ENCODE data around the gene ST6GALNAC4. TPM values are rescaled to one million over a fixed set of nuclear protein-coding genes. Genes with fewer than 3 reads are reported as not detected.

Gene ST6GALNAC4
- total and polyA plus RNA-seq, 9 of the 15 experiments (the other 6 are each of a cell fraction or from before 2014, with no cell fraction given): 2.6 to 43.1 (median 15.4) TPM

GRCh38 chr9:127953768-127954505, 37.1 kb upstream of the ST6GALNAC4 start (continued):
- TF ChIP-seq BCOR (IDR thresholded peaks at IDR 0.05) (0 out of 2 replicates have a peak, but pooled peaks have one; percentile 26), ATF4 (CRISPR knock-in tag; IDR thresholded peaks at IDR 0.05) (no peak), SREBF2 (CRISPR knock-in tag; IDR thresholded peaks at IDR 0.05) (no peak), RUNX1 (IDR thresholded peaks at IDR 0.05; ENCODE audit: low read depth) (no peak), MAZ (CRISPR knock-in tag; conservative IDR thresholded peaks at IDR 0.05 in 1 of 2, IDR thresholded peaks at IDR 0.05 in 1 of 2) (no peak)
- TF ChIP-seq, protein P1, sequence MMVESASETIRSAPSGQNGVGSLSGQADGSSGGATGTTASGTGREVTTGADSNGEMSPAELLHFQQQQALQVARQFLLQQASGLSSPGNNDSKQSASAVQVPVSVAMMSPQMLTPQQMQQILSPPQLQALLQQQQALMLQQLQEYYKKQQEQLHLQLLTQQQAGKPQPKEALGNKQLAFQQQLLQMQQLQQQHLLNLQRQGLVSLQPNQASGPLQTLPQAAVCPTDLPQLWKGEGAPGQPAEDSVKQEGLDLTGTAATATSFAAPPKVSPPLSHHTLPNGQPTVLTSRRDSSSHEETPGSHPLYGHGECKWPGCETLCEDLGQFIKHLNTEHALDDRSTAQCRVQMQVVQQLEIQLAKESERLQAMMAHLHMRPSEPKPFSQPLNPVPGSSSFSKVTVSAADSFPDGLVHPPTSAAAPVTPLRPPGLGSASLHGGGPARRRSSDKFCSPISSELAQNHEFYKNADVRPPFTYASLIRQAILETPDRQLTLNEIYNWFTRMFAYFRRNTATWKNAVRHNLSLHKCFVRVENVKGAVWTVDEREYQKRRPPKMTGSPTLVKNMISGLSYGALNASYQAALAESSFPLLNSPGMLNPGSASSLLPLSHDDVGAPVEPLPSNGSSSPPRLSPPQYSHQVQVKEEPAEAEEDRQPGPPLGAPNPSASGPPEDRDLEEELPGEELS (CRISPR knock-in tag; IDR thresholded peaks at IDR 0.05; ENCODE audit: borderline replicate concordance): no peak

- no peak for FAIRE-seq
- H3K4me2 ChIP-seq (ENCODE audit: insufficient read depth, low read length): no peak overlapping the region
- H3K9me1 ChIP-seq (ENCODE audit: control insufficient read depth, insufficient read depth, low read length): no peaks in the 10 kb centered on the region
- no peaks in the 10 kb centered on the region for H3K9me3 ChIP-seq (replicated peaks; ENCODE audit: control insufficient read depth, insufficient read depth, low read depth, low read length)
- in situ Hi-C loops (cut with MboI): no loop called here
- no peak overlapping the region for H3K27ac ChIP-seq (ENCODE audit: extremely low read depth, low read depth, low read length)
- H3K79me2 ChIP-seq (ENCODE audit: control insufficient read depth, insufficient read depth, low read length): peaks cover 37% of the 10 kb centered on the region
- H3K4me3 ChIP-seq: no peak overlapping the region
- POLR2A ChIA-PET: interaction anchor here (0.7 to 2.3 kb wide), 4 partner anchors 8 to 211 kb away, joined by 4 to 10 read pairs (median 6); no protein-coding TSS in a partner anchor
- no peak overlapping the region for H2AFZ ChIP-seq (ENCODE audit: low read depth, low read length)
- ATAC-seq: no peak
- intact Hi-C loops (cut with micrococcal nuclease): no loop called here
- H3K27me3 ChIP-seq (ENCODE audit: control insufficient read depth in 2 of 2, insufficient read depth in 2 of 2, low read length in 2 of 2): no peaks in the 10 kb centered on the region
- H3K9ac ChIP-seq (ENCODE audit: insufficient read depth in 1 of 2, low read depth in 2 of 2, low read length in 2 of 2): peak overlapping the region in 1 of 2 experiments; percentile 83; a peak in 1 of 4 replicates
- H4K20me1 ChIP-seq (replicated peaks; ENCODE audit: control insufficient read depth, insufficient read depth, low read length): peaks cover 11% of the 10 kb centered on the region; the same call in 1 of the 2 replicates
- CTCF ChIA-PET (ENCODE audit: low intra/inter-chr PET ratio): no interaction called here
- no TSS peak for BruUV-seq (replicated peaks)
- H3K36me3 ChIP-seq (ENCODE audit: control insufficient read depth, insufficient read depth, low read length): no peaks in the 10 kb centered on the region
- WGBS (ENCODE audit: insufficient coverage, low coverage, missing lambda C conversion rate): 85% methylated on average over 1 of the region's 1 CpG
- H3K4me1 ChIP-seq (replicated peaks in 1 of 2; ENCODE audit: control insufficient read depth in 2 of 2, insufficient read depth in 2 of 2, low read length in 2 of 2): peaks cover 22 to 52% of the 10 kb centered on the region in 2 experiments
- no peak for DNase-seq (ENCODE audit: extremely low read depth in 1 of 4, low spot score in 3 of 4)
- no peak for TF ChIP-seq SAP30 (IDR thresholded peaks at IDR 0.05; ENCODE audit: borderline replicate concordance, insufficient read depth, low read depth, low read length, poor library complexity, severe bottlenecking)
- TF ChIP-seq MTA2 (IDR thresholded peaks at IDR 0.05; ENCODE audit: low read depth): no peak
- TF ChIP-seq HDGF (IDR thresholded peaks at IDR 0.05): no peak
- TF ChIP-seq SFPQ (IDR thresholded peaks at IDR 0.05; ENCODE audit: low read depth, low read length): no peak
- no peak for TF ChIP-seq NFE2L1 (tag; IDR thresholded peaks at IDR 0.05; ENCODE audit: borderline replicate concordance, low read depth)
- TF ChIP-seq, protein P2, sequence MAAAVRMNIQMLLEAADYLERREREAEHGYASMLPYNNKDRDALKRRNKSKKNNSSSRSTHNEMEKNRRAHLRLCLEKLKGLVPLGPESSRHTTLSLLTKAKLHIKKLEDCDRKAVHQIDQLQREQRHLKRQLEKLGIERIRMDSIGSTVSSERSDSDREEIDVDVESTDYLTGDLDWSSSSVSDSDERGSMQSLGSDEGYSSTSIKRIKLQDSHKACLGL (CRISPR knock-in tag; IDR thresholded peaks at IDR 0.05; ENCODE audit: borderline replicate concordance, poor library complexity, severe bottlenecking): no peak
- TF ChIP-seq NR1H2 (CRISPR knock-in tag; IDR thresholded peaks at IDR 0.05): no peak
- no peak for TF ChIP-seq SRSF7 (optimal IDR thresholded peaks at IDR 0.05; ENCODE audit: low read depth, low read length)
These were observed 36.3 kb upstream of the ST6GALNAC4 start for GRCh38 chr9:127953154-127953553.
